ENCODE data around the gene PKD2L2. TPM values are rescaled to one million over a fixed set of nuclear protein-coding genes. Genes with fewer than 3 reads are reported as not detected.

Gene PKD2L2
- total and polyA plus RNA-seq, 11 donors, result 0.08 to 1.1 (median 0.49) TPM; not detected in 2

- Histone ChIP-seq H3K4me3 (peak overlapping the region; percentile 1 to 72 (median 59)), H3K36me3 (peaks cover 0 to 3% (median 0%) of the 10 kb centered on the region in 9 donors), H3K9me3 (no peaks in the 10 kb centered on the region), H3K27ac (peak overlapping the region; percentile 82 to 96 (median 91)), H3K4me1 (peaks cover 0 to 29% (median 9%) of the 10 kb centered on the region in 12 donors), H3K27me3 (no peaks in the 10 kb centered on the region)
- DNase-seq, result no peak
- intact Hi-C loops (cut with DNase I), result loop anchor here in 2 of 10 donors (5.0 kb wide), 2 partner anchors 51 to 136 kb away; partner anchors contain the start of gene HNRNPA0 (in 1 of the 2)
- WGBS, 4 donors, result 16 to 23% (median 21%) methylated on average over 7 of the region's 7 CpGs
- TF ChIP-seq POLR2A (IDR thresholded peaks at IDR 0.05) (no peak), CTCF (IDR thresholded peaks at IDR 0.05) (no peak)
- ATAC-seq, result no peak
These were observed 793 bp upstream of the PKD2L2 start for GRCh38 chr5:137888466-137888862.

- H3K4me1 ChIP-seq, result peaks cover 0 to 33% (median 11%) of the 10 kb centered on the region in 12 donors
- DNase-seq, result no peak
- no peaks in the 10 kb centered on the region for H3K27me3 ChIP-seq
- peak overlapping the region in 2 of 12 donors; percentile 5 to 96 for H3K27ac ChIP-seq
- TF ChIP-seq CTCF (IDR thresholded peaks at IDR 0.05), result no peak
- TF ChIP-seq POLR2A (IDR thresholded peaks at IDR 0.05), result no peak
- H3K9me3 ChIP-seq, result no peaks in the 10 kb centered on the region
- intact Hi-C loops (cut with DNase I), result no loop called here
- ATAC-seq, result no peak
- H3K4me3 ChIP-seq, result no peak overlapping the region
- 83 to 100% (median 94%) methylated on average over 1 of the region's 1 CpG for WGBS, 4 donors
- H3K36me3 ChIP-seq, result no peaks in the 10 kb centered on the region
These were observed 1.6 kb downstream of the PKD2L2 start for GRCh38 chr5:137890845-137891244.

- ATAC-seq, result no peak
- TF ChIP-seq POLR2A (IDR thresholded peaks at IDR 0.05), result no peak
- peak in 4 of 12 donors; percentile 10 to 50 (median 38) for TF ChIP-seq CTCF (IDR thresholded peaks at IDR 0.05)
- Histone ChIP-seq H3K4me3 (no peak overlapping the region), H3K27me3 (no peaks in the 10 kb centered on the region), H3K36me3 (no peaks in the 10 kb centered on the region), H3K27ac (peak overlapping the region in 1 of 12 donors; percentile 41), H3K9me3 (no peaks in the 10 kb centered on the region), H3K4me1 (peaks cover 0 to 31% (median 9%) of the 10 kb centered on the region in 12 donors)
- intact Hi-C loops (cut with DNase I), result no loop called here
- DNase-seq, result no peak
- 89 to 96% (median 91%) methylated on average over 3 of the region's 3 CpGs for WGBS, 4 donors
These were observed 2.6 kb downstream of the PKD2L2 start for GRCh38 chr5:137891849-137892248.

- H3K9me3 ChIP-seq, result no peaks in the 10 kb centered on the region
- DNase-seq (no peak), ATAC-seq (peak in 1 of 4 donors; percentile 27)
- intact Hi-C loops (cut with DNase I), result no loop called here
- no peak for TF ChIP-seq CTCF (IDR thresholded peaks at IDR 0.05)
- TF ChIP-seq POLR2A (IDR thresholded peaks at IDR 0.05), result no peak
- H3K36me3 ChIP-seq, result no peaks in the 10 kb centered on the region
- H3K4me1 ChIP-seq, result peaks cover 0 to 13% (median 0%) of the 10 kb centered on the region in 12 donors
- no peak overlapping the region for H3K27ac ChIP-seq
- no peak overlapping the region for H3K4me3 ChIP-seq
- no peaks in the 10 kb centered on the region for H3K27me3 ChIP-seq
These were observed 5.3 kb downstream of the PKD2L2 start for GRCh38 chr5:137894586-137894985.
